Fibroblast of villous mesenchyme (primary cell): ENCODE measurements around the gene TMEM178A. TPM values are rescaled to one million over a fixed set of nuclear protein-coding genes. Genes with fewer than 3 reads are reported as not detected.

Experiments used
- DNase-seq: peaks from one replicate; pipeline ENCODE4 v3.0.0-alpha.2; 2010; ENCODE audit warnings: low read depth
- H3K4me3 ChIP-seq: 2 replicates; pipeline ENCODE4 v1.5.1; 2011; ENCODE audit warnings: low read depth, mild to moderate bottlenecking, low read length
- CTCF ChIP-seq: IDR thresholded peaks from 2 replicates; pipeline ENCODE4 v1.5.1; 2012; ENCODE audit warnings: low read depth, mild to moderate bottlenecking, low read length; ENCODE audit not compliant: insufficient read depth
- total RNA-seq: library from RNA; depleted of rRNA; stranded (reverse); fragments of >200 nt; gene quantifications from 2 replicates; pipeline ENCODE4 v1.2.3, GENCODE V29; 2012

Gene TMEM178A
- total RNA-seq, 1 donor, result 0.43 TPM

DNA sequence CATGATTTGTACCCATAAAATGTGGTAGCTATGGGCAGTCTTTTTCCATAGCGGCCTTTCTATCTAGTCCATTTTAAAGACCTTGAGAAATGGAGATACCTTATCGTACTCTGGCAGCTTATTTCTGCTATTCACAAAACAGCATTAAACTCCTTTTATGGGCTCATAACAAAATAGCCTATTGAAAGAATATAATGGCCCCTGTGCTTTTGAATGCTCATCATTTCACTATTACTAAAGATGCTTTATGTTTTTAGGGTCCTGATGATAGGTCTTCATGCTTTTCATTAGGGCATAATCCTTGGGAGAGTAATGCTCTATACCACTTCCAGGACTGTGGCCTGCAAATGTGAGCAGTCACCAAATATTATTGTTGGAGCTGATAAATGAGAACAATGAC lies 7.3 kb upstream of the TMEM178A start:
- TF ChIP-seq CTCF, result no peak

DNA sequence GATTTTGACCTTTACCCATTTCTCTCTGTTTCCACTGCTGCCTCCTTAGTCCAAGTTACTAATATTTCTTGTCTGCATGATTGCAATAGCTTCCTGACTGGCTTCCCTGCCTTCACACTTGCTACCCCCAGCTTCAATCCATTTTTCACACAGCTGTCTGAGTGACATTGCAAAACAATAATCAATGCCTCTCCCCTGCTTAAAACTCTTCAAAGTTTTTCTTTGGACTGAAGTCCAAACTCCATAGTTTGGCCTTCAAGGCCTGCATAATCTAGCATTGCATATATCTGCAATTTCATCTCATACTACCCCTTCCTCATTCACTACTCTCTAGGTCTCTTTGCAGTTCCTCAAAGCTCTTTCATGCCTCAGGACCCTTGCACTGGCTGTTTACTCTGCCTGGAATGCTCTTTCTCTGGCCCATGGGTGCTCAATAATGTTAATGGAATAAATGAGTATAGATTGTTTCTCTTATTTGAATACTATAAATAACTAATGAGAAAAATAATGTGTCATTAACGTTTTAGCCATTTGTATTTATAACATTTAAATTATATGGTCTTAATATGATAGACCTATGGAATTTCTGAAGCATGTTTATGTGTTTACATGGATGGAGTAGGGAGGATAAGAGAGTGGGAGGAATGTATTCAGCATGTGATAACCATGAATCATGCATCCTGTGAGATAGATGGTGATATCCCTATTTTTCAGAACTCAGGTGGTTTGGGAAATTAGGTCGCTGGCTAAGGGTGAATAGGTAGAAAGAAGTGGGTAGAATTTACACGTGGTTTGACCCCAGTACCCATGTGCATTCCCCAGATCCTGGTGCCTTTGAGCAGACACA lies 5.7 kb upstream of the TMEM178A start:
- no peak overlapping the region for H3K4me3 ChIP-seq
- no peak for DNase-seq
- TF ChIP-seq CTCF, result no peak

More for the DNA sequence above, 7.3 kb upstream of the TMEM178A start:
- DNase-seq, result no peak
- no peak overlapping the region for H3K4me3 ChIP-seq

GRCh38 chr2:39660612-39661236 lies 5.0 kb upstream of the TMEM178A start:
- no peak for TF ChIP-seq CTCF
- H3K4me3 ChIP-seq, result no peak overlapping the region
- peak; percentile 41 for DNase-seq

- no peak overlapping the region for H3K4me3 ChIP-seq
- TF ChIP-seq CTCF, result no peak
- DNase-seq, result peak; percentile 18
These were observed 3.9 kb upstream of the TMEM178A start for GRCh38 chr2:39661826-39662225.

DNA sequence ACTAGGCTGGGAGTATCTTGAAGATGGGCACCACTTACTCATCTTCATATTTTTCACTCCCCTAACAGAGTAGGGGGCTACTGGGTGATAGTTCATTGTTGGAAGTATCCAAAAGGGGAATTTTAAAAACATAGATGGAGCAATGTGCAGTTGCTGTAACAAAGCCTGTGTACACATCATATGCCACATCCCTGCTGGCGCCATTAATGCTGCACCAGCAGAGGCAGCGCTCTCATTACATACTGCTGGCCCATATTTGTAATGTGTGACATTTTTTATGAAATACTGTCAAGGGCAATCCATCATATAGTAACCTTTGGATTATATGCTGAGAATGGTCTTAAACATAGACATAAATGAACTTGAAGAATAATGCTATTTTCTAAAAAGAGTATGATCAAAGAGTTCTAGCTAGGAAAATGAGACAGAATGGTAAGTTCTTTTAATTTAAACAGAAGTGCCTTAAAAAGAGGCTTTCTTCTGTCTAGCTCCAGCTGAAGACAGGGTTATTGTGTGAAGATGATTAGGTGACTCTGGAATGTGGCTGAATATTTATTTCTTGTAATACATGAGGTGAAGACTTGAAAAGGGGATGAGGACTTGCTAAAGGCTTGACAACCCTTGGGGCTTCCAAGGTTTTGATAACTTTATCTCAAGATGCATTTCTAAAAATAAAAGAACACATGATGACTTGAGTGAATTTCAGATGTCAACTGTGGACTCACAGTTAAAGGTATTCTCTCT lies 2.4 kb upstream of the TMEM178A start:
- DNase-seq, result no peak
- TF ChIP-seq CTCF, result no peak
- no peak overlapping the region for H3K4me3 ChIP-seq

GRCh38 chr2:39664232-39664887 lies 1.4 kb upstream of the TMEM178A start:
- no peak for TF ChIP-seq CTCF
- no peak for DNase-seq
- H3K4me3 ChIP-seq, result no peak overlapping the region
